Hepatocyte (in vitro differentiated cells): Measurements from ENCODE around the gene PRRX1.
A peak's percentile ranks its signal among the peaks of the same experiment; 100 is the strongest.

Experiments
- EZH2 ChIP-seq: fragments of 200-600 bp; sonication (generic); IDR thresholded peaks from 2 replicates; pipeline ENCODE4 v1.6.1; 2016; ENCODE audit warnings: antibody characterized with exemption, mild to moderate bottlenecking, borderline replicate concordance
- TF ChIP-seq, protein P1 (sequence below): fragments of 200-600 bp; sonication (generic); IDR thresholded peaks from 2 replicates; pipeline ENCODE4 v1.5.1; 2016; ENCODE audit warnings: antibody characterized with exemption, mild to moderate bottlenecking; ENCODE audit not compliant: poor library complexity

DNA sequence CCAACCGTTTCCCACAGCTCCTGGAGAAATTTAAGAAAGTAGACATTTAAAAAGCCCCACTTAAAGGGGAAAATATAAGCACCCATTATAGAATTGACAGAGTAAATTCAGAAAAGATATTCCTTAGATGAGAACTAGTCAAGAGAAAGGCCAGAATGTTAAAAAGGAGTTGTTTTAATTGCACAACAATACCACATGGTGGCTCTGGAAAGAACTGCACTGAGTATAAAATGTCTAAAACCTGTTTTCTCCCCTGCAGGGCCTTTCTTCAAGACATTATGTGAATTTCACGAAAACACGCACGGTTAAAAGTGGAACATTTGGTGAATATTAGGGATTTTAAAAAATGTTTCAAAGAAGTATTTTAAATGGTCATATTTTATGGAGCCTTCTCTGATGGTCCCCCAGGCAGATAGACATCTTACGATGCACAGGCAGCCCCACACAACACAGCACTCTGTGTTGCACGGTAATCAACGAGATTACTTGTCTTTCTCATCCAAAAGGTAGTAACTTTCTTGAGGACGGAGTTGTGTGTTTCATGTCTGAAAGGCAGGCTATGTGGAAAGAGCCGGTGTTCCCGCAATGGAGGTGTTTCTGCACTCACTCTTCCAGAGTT is 101.9 kb downstream of the PRRX1 start:
- TF ChIP-seq, protein P1, sequence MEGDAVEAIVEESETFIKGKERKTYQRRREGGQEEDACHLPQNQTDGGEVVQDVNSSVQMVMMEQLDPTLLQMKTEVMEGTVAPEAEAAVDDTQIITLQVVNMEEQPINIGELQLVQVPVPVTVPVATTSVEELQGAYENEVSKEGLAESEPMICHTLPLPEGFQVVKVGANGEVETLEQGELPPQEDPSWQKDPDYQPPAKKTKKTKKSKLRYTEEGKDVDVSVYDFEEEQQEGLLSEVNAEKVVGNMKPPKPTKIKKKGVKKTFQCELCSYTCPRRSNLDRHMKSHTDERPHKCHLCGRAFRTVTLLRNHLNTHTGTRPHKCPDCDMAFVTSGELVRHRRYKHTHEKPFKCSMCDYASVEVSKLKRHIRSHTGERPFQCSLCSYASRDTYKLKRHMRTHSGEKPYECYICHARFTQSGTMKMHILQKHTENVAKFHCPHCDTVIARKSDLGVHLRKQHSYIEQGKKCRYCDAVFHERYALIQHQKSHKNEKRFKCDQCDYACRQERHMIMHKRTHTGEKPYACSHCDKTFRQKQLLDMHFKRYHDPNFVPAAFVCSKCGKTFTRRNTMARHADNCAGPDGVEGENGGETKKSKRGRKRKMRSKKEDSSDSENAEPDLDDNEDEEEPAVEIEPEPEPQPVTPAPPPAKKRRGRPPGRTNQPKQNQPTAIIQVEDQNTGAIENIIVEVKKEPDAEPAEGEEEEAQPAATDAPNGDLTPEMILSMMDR, result peak; percentile 70
- no peak for TF ChIP-seq EZH2
